GM23338 (cell line): ENCODE data around the gene TRIM28. TPM values are rescaled to one million over a fixed set of nuclear protein-coding genes. Genes with fewer than 3 reads are reported as not detected.

Experiments
- ATAC-seq: fragments of 200-7000 bp; cut with Tn5 transposase; 3 replicates; pipeline ENCODE4 v1.9.1; 2020
- DNase-seq: peaks from one replicate; pipeline ENCODE4 v3.0.0-alpha.2; 2015; ENCODE audit warnings: low spot score
- H2AFZ ChIP-seq: fragments of 200-600 bp; sonication (generic); 2 replicates; pipeline ENCODE4 v1.8.0; 2016; ENCODE audit warnings: antibody characterized with exemption, mild to moderate bottlenecking, moderate library complexity
- H3F3A ChIP-seq: fragments of 200-600 bp; sonication (generic); replicated peaks from 2 replicates; pipeline ENCODE4 v1.8.0; 2017; ENCODE audit warnings: antibody characterized with exemption, mixed run types, low read depth
- H3K27ac ChIP-seq: fragments of 200-600 bp; sonication (generic); 2 replicates; pipeline ENCODE4 v1.6.1; 2016; ENCODE audit warnings: low read depth
- H3K27me3 ChIP-seq: fragments of 200-600 bp; sonication (generic); 2 replicates; pipeline ENCODE4 v1.8.0; 2016; ENCODE audit warnings: mild to moderate bottlenecking, mixed run types, moderate library complexity; ENCODE audit not compliant: insufficient read depth
- H3K36me3 ChIP-seq: fragments of 200-600 bp; sonication (generic); 2 replicates; pipeline ENCODE4 v1.8.0; 2016; ENCODE audit warnings: mild to moderate bottlenecking; ENCODE audit not compliant: insufficient read depth
- H3K4me1 ChIP-seq: fragments of 200-600 bp; sonication (generic); 2 replicates; pipeline ENCODE4 v1.8.0; 2016; ENCODE audit warnings: mild to moderate bottlenecking, moderate library complexity; ENCODE audit not compliant: insufficient read depth
- H3K4me2 ChIP-seq: fragments of 200-600 bp; sonication (generic); 2 replicates; pipeline ENCODE4 v1.7.1; 2017; ENCODE audit warnings: mixed run types
- H3K4me3 ChIP-seq: fragments of 200-600 bp; sonication (generic); 2 replicates; pipeline ENCODE4 v1.6.1; 2016; ENCODE audit warnings: mixed run types
- H3K79me2 ChIP-seq: fragments of 200-600 bp; sonication (generic); replicated peaks from 2 replicates; pipeline ENCODE4 v1.8.0; 2017; ENCODE audit warnings: mild to moderate bottlenecking; ENCODE audit not compliant: insufficient read depth
- H3K9me2 ChIP-seq: fragments of 200-600 bp; sonication (generic); 2 replicates; pipeline ENCODE4 v1.8.0; 2017; ENCODE audit not compliant: insufficient read depth
- H4K20me1 ChIP-seq: fragments of 200-600 bp; sonication (generic); replicated peaks from 2 replicates; pipeline ENCODE4 v1.8.0; 2017; ENCODE audit warnings: mild to moderate bottlenecking; ENCODE audit not compliant: insufficient read depth
- H3K27ac Mint-ChIP-seq: 2 replicates; pipeline ENCODE4 v1.8.0; 2020; ENCODE audit warnings: inconsistent platforms, mild to moderate bottlenecking, moderate library complexity, mixed read lengths
- H3K27me3 Mint-ChIP-seq: 3 replicates; pipeline ENCODE4 v1.8.0; 2022; ENCODE audit warnings: low read depth, mild to moderate bottlenecking, moderate library complexity, mixed read lengths, inconsistent platforms; ENCODE audit not compliant: insufficient read depth, poor library complexity
- H3K36me3 Mint-ChIP-seq: 3 replicates; pipeline ENCODE4 v1.8.0; 2021; ENCODE audit warnings: low read depth, mild to moderate bottlenecking, inconsistent platforms, moderate library complexity, mixed read lengths
- H3K4me1 Mint-ChIP-seq: 3 replicates; pipeline ENCODE4 v1.8.0; 2020; ENCODE audit warnings: mild to moderate bottlenecking, inconsistent platforms, mixed read lengths
- H3K4me3 Mint-ChIP-seq: 3 replicates; pipeline ENCODE4 v1.8.0; 2021; ENCODE audit warnings: moderate library complexity, mild to moderate bottlenecking, inconsistent platforms, mixed read lengths
- H3K9me3 Mint-ChIP-seq: 3 replicates; pipeline ENCODE4 v1.8.0; 2020; ENCODE audit warnings: moderate library complexity, mild to moderate bottlenecking, inconsistent platforms, mixed read lengths
- CREB1 ChIP-seq: fragments of 250-450 bp; sonication (Bioruptor Pico); IDR thresholded peaks from 2 replicates; pipeline ENCODE4 v1.5.0; 2020; ENCODE audit warnings: low read depth, mild to moderate bottlenecking, moderate library complexity
- CTCF ChIP-seq, 2 experiments: fragments of 200-600 bp in 1 of 2; sonication (generic) in 1 of 2; conservative IDR thresholded peaks; 2 replicates each; pipeline versions ENCODE4 v1.5.1 to v1.6.1; 2016 to 2017; ENCODE audit warnings: antibody characterized with exemption in 2 of 2, low read depth in 2 of 2, mild to moderate bottlenecking in 2 of 2, moderate library complexity in 1 of 2
- EZH2 ChIP-seq: fragments of 200-600 bp; sonication (generic); IDR thresholded peaks from one replicate; pipeline ENCODE4 v1.8.0; 2017; ENCODE audit warnings: antibody characterized with exemption, mild to moderate bottlenecking, low read depth; ENCODE audit not compliant: unreplicated experiment
- EZH2phosphoT487 ChIP-seq: fragments of 200-600 bp; sonication (generic); IDR thresholded peaks from one replicate; pipeline ENCODE4 v1.8.1; 2018; ENCODE audit warnings: antibody characterized with exemption; ENCODE audit not compliant: unreplicated experiment
- NANOG ChIP-seq: IDR thresholded peaks from 2 replicates; pipeline ENCODE4 v1.6.1; 2016; ENCODE audit warnings: antibody characterized with exemption, borderline replicate concordance
- POLR2AphosphoS5 ChIP-seq: IDR thresholded peaks from 2 replicates; pipeline ENCODE4 v1.6.1; 2016; ENCODE audit warnings: antibody characterized with exemption, low read depth
- REST ChIP-seq: IDR thresholded peaks from one replicate; pipeline ENCODE4 v1.6.1; 2018; ENCODE audit warnings: antibody characterized with exemption; ENCODE audit not compliant: unreplicated experiment
- STAT1 ChIP-seq: IDR thresholded peaks from one replicate; pipeline ENCODE4 v1.6.1; 2016; ENCODE audit warnings: antibody characterized with exemption; ENCODE audit not compliant: unreplicated experiment
- ZNF331 ChIP-seq: fragments of 250-450 bp; sonication (Bioruptor Pico); IDR thresholded peaks from 2 replicates; pipeline ENCODE4 v1.5.0; 2020; ENCODE audit warnings: low read depth, mild to moderate bottlenecking, moderate library complexity
- microRNA-seq: library from miRNA; unstranded; fragments of <30 nt; microRNA quantifications from one replicate; pipeline ENCODE4, GENCODE V29; 2017
- polyA plus RNA-seq: library from polyadenylated mRNA; unstranded; fragments of >200 nt; fragmentation: Nextera tagmentation; extraction: Ambion mirVana; gene quantifications from 2 replicates; pipeline ENCODE4 v1.2.1, GENCODE V29; 2016
- small RNA-seq: library from RNA; depleted of rRNA; stranded (forward); fragments of <200 nt; gene quantifications from one replicate; pipeline ENCODE3, GENCODE V24; 2014; ENCODE audit warnings: low replicate concordance
- total RNA-seq: library from RNA; depleted of rRNA; stranded (reverse); fragments of >200 nt; shearing (Covaris generic); gene quantifications from 2 replicates; pipeline ENCODE4 v1.2.3, GENCODE V29; 2014; rRNA removed
- TF ChIP-seq, protein P1 (sequence below): IDR thresholded peaks from 2 replicates; pipeline ENCODE4 v1.6.1; 2016; ENCODE audit warnings: antibody characterized with exemption

Gene TRIM28
- total and polyA plus RNA-seq, 2 experiments from 2014 or later, result 920 to 1,430 TPM

- Histone ChIP-seq H4K20me1 (0 out of 2 replicates have a peak, but pooled peaks cover 11% of the 10 kb centered on the region), H3K27ac (no peak overlapping the region), H2AFZ (no peak overlapping the region), H3K27me3 (no peaks in the 10 kb centered on the region), H3K9me2 (no peaks in the 10 kb centered on the region), H3K79me2 (no peaks in the 10 kb centered on the region), H3K4me3 (no peak overlapping the region), H3K4me2 (no peak overlapping the region), H3F3A (peaks cover 6% of the 10 kb centered on the region; the same call in 1 of the 2 replicates), H3K4me1 (no peaks in the 10 kb centered on the region), H3K36me3 (no peaks in the 10 kb centered on the region; the same call in 1 of the 2 replicates)
- ATAC-seq (no peak), DNase-seq (no peak)
- TF ChIP-seq EZH2, result no peak
- no peak for TF ChIP-seq STAT1
- TF ChIP-seq NANOG, result no peak
- TF ChIP-seq, protein P1, sequence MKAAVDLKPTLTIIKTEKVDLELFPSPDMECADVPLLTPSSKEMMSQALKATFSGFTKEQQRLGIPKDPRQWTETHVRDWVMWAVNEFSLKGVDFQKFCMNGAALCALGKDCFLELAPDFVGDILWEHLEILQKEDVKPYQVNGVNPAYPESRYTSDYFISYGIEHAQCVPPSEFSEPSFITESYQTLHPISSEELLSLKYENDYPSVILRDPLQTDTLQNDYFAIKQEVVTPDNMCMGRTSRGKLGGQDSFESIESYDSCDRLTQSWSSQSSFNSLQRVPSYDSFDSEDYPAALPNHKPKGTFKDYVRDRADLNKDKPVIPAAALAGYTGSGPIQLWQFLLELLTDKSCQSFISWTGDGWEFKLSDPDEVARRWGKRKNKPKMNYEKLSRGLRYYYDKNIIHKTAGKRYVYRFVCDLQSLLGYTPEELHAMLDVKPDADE, result no peak
- TF ChIP-seq POLR2AphosphoS5, result no peak
- TF ChIP-seq CTCF (conservative IDR thresholded peaks at IDR 0.05; ENCODE audit: low read depth in 2 of 2), result no peak
- no peak for TF ChIP-seq CREB1 (CRISPR knock-in tag)
- TF ChIP-seq EZH2phosphoT487, result no peak
- TF ChIP-seq ZNF331, result no peak
- TF ChIP-seq REST, result no peak
- Mint-ChIP-seq H3K27ac (no peak overlapping the region), H3K9me3 (peaks cover 2% of the 10 kb centered on the region; the same call in 1 of the 3 replicates), H3K4me3 (no peak overlapping the region), H3K4me1 (peaks cover 6% of the 10 kb centered on the region), H3K27me3 (peaks cover 4% of the 10 kb centered on the region), H3K36me3 (peaks cover 17% of the 10 kb centered on the region)
Observed at GRCh38 chr19:58586133-58586765, 42.4 kb downstream of the TRIM28 start.

Small RNA genes within 50 kb of the gene (microRNA-seq; reads per million reads assigned to microRNA genes)
- gene MIR6807, result not detected

Small RNA genes within 50 kb of the gene (small RNA-seq; reads per million reads assigned to genes)
- gene MIR6807, result 0.25 reads per million, percentile 4 among the genes with 10 or more reads in this experiment
- gene RN7SL525P, result not detected

Other genes with a start within 250 kb of the TRIM28 start
- gene ERVK3-1, start 238.7 kb upstream of the TRIM28 start, total RNA-seq, result 26.1 and 34.4 TPM in 2 replicates
- 64.2 and 66.2 TPM in 2 replicates for gene ERVK3-1, start 238.7 kb upstream of the TRIM28 start, polyA plus RNA-seq
- gene ZSCAN22, start 217.1 kb upstream of the TRIM28 start, total RNA-seq, result 2.7 and 2.9 TPM in 2 replicates
- 0.86 and 0.99 TPM in 2 replicates for gene ZSCAN22, start 217.1 kb upstream of the TRIM28 start, polyA plus RNA-seq
- gene A1BG, start 190.6 kb upstream of the TRIM28 start, total RNA-seq, result 6.5 and 17.7 TPM in 2 replicates
- gene A1BG, start 190.6 kb upstream of the TRIM28 start, polyA plus RNA-seq, result 43.5 and 50.5 TPM in 2 replicates
- gene ZNF497, start 181.3 kb upstream of the TRIM28 start, total RNA-seq, result 1.0 and 2.0 TPM in 2 replicates
- gene ZNF497, start 181.3 kb upstream of the TRIM28 start, polyA plus RNA-seq, result 0.44 and 0.61 TPM in 2 replicates
- gene ZNF837, start 163.0 kb upstream of the TRIM28 start, total RNA-seq, result 11.0 and 11.3 TPM in 2 replicates
- gene ZNF837, start 163.0 kb upstream of the TRIM28 start, polyA plus RNA-seq, result 2.2 and 3.1 TPM in 2 replicates
- 2,020 and 2,111 TPM in 2 replicates for gene RPS5, start 156.8 kb upstream of the TRIM28 start, total RNA-seq
- gene RPS5, start 156.8 kb upstream of the TRIM28 start, polyA plus RNA-seq, result 734 and 753 TPM in 2 replicates
- 0.87 TPM in 1 of 2 replicates, not detected in the other for gene RNF225, start 148.4 kb upstream of the TRIM28 start, total RNA-seq
- not detected in 2 replicates for gene RNF225, start 148.4 kb upstream of the TRIM28 start, polyA plus RNA-seq
- gene ZNF584, start 135.4 kb upstream of the TRIM28 start, total RNA-seq, result 8.1 and 9.1 TPM in 2 replicates
- 1.1 and 2.3 TPM in 2 replicates for gene ZNF584, start 135.4 kb upstream of the TRIM28 start, polyA plus RNA-seq
- gene ZNF132, start 103.9 kb upstream of the TRIM28 start, total RNA-seq, result 3.0 and 5.2 TPM in 2 replicates
- gene ZNF132, start 103.9 kb upstream of the TRIM28 start, polyA plus RNA-seq, result 1.1 and 2.2 TPM in 2 replicates
- 3.0 and 4.7 TPM in 2 replicates for gene ZNF324B, start 92.4 kb upstream of the TRIM28 start, total RNA-seq
- 0.50 and 0.61 TPM in 2 replicates for gene ZNF324B, start 92.4 kb upstream of the TRIM28 start, polyA plus RNA-seq
- 11.4 and 15.0 TPM in 2 replicates for gene ZNF324, start 77.0 kb upstream of the TRIM28 start, total RNA-seq
- 3.5 and 3.9 TPM in 2 replicates for gene ZNF324, start 77.0 kb upstream of the TRIM28 start, polyA plus RNA-seq
- gene ZNF446, start 67.7 kb upstream of the TRIM28 start, total RNA-seq, result 5.6 and 5.9 TPM in 2 replicates
- gene ZNF446, start 67.7 kb upstream of the TRIM28 start, polyA plus RNA-seq, result 2.1 and 2.4 TPM in 2 replicates
- gene SLC27A5, start 32.1 kb upstream of the TRIM28 start, total RNA-seq, result 13.4 and 16.2 TPM in 2 replicates
- gene SLC27A5, start 32.1 kb upstream of the TRIM28 start, polyA plus RNA-seq, result 35.5 and 37.7 TPM in 2 replicates
- gene ZBTB45, start 24.3 kb upstream of the TRIM28 start, total RNA-seq, result 9.0 and 10.4 TPM in 2 replicates
- 8.5 and 9.5 TPM in 2 replicates for gene ZBTB45, start 24.3 kb upstream of the TRIM28 start, polyA plus RNA-seq
- gene CHMP2A, start 11.0 kb downstream of the TRIM28 start, total RNA-seq, result 78.6 and 92.2 TPM in 2 replicates
- 143 and 145 TPM in 2 replicates for gene CHMP2A, start 11.0 kb downstream of the TRIM28 start, polyA plus RNA-seq
- 43.7 and 64.5 TPM in 2 replicates for gene UBE2M, start 14.5 kb downstream of the TRIM28 start, total RNA-seq
- gene UBE2M, start 14.5 kb downstream of the TRIM28 start, polyA plus RNA-seq, result 27.6 and 39.8 TPM in 2 replicates
- gene MZF1, start 29.3 kb downstream of the TRIM28 start, total RNA-seq, result 17.8 and 21.8 TPM in 2 replicates
- gene MZF1, start 29.3 kb downstream of the TRIM28 start, polyA plus RNA-seq, result 10.2 and 10.8 TPM in 2 replicates